ENCODE measurements around the gene GGT6.

- TF ChIP-seq JUND (IDR thresholded peaks at IDR 0.05) (no peak), TAF1 (IDR thresholded peaks at IDR 0.05; ENCODE audit: borderline replicate concordance, low read depth, low read length) (no peak), YY1 (IDR thresholded peaks at IDR 0.05; ENCODE audit: low read depth) (no peak), REST (IDR thresholded peaks at IDR 0.05; ENCODE audit: low read depth, low read length) (no peak), CTCF (IDR thresholded peaks at IDR 0.05) (no peak), POLR2AphosphoS5 (IDR thresholded peaks at IDR 0.05; ENCODE audit: low read depth, low read length) (no peak; the same call in 1 of the 2 replicates), EZH2phosphoT487 (IDR thresholded peaks at IDR 0.05; ENCODE audit: borderline replicate concordance, low read depth) (no peak), MXI1 (IDR thresholded peaks at IDR 0.05; ENCODE audit: low read depth, low read length) (no peak)
Measured at GRCh38 chr17:4535667-4536258, 24.6 kb downstream of the GGT6 start.

Data from SK-N-SH (cell line).